Inferior parietal cortex (tissue), 1 donor: Measurements from ENCODE around the gene ETNK2.
"Not testable (repeated sequence)": the region's sequence is repeated elsewhere in the genome, so short reads cannot be mapped to it uniquely, and the experiment has no call there.

Experiments
- DNase-seq: peaks from one replicate; pipeline ENCODE4 v3.0.0-alpha.2; 2016; ENCODE audit errors: extremely low spot score

Gene ETNK2

DNA sequence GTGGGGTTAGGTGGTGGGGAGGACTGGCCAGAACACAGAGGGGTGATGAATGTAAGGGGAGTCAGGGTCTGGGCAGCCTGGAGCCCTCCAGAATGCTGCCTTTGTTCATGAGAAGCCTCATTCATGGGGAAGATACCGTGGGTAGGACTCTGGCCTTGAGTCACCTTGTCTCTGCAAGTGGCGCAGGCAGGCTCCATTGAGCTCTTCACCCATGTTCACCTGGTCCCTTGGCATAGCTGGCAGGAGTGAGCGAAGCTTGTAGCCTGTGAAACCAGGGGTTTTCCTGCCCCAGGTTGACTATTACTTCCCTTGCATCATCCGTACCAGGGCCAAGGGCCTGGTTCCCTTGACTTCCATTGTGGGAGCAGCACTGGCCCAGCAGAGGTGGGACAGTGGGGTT lies 53.2 kb downstream of the ETNK2 start:
- DNase-seq: no peak

DNA sequence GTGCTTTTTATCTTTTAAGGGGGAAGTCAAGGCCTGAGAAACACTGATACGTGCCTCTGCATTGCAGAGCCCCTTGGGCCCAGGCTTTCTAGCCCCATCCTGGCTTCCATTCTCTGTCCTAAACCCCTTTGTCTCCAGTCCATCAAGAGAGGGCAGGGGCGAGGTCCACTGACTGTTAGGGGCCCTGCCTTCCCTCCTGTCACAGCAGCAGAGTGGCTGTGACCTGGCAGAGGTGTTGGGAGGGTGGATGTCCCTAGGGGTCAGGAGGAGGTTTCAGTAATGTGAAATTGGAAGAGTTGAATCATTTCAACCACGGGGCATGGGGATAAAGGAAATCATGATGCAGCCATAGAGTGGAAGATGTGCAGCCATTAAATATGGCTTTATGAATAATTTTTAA lies 54.9 kb downstream of the ETNK2 start:
- DNase-seq: no peak

DNA sequence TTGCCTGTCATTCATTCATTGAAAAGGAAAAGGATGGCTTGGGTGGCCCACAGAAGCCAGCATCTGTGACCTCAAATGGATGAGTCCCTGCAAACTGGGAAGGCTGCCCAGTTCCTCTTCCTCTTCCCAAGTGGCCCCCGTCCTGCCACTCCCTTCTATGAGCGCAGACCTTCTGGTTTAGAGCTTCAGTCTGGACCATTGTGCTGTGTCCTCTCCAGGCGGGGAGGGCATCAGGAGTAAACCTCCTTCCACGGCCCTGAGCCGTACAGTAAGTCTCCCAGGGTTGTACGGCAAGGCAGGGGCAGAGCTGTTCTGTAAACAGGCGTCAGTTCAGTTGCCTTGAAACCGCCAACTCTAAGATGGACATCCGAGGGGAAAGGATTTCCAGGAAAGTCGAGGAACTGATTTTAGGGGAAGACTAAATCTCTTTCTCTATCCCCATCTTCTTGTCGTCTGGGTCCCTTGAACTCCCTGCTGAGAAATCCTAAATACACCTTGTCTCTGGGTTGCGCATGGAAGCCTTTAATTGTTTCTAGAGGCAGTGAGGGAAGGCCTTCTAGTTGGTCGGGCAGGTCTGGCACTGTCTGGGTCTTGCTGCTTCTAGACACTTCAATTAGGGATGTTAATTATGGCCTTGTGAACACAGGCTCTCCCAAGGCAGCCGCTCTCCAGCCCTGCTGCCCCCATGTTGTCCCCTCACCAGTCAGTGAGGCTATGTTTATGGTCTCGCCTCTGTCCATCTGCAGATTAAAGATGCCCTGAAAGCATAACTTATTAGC lies 56.8 kb downstream of the ETNK2 start:
- DNase-seq: no peak

DNA sequence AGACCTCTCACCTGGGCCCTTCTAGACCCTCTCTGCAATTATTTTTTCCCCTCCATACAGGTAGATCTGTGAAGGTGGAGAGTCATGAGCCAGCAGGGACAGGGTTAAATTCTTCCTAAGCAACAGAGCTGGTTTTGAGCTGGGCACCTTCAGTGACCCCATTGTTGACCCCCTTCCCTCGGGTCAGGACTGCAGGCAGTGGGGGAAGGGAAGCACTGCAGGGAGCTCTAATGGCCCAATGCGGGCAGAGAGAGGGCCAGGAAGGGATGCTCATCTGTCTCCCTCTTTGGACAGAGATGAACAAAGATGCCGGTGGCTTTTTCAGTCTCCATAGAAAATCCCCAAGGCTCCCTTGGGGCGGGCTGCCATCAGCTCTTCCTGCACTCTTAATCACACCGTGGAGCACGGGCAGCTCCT lies 57.5 kb downstream of the ETNK2 start:
- no peak for DNase-seq

DNA sequence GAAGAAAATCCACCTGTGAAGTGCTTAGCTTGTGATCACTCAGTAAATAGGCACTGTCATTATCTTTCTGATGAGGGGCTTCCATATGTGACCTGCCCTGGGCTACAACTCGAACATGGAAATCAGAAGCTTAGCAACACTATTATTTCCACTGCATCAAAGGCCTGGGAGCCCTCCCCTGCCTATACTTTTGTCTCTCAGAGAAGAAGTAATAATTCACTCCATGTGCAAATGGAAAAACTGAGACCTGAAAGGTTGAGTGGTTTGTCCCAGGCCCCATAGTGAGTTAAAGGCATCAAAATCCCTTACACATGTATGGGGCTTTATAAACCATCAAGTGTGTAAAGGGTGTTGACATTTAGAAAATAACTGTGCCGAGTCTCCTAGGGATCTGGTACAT lies 58.1 kb downstream of the ETNK2 start:
- no peak for DNase-seq

DNA sequence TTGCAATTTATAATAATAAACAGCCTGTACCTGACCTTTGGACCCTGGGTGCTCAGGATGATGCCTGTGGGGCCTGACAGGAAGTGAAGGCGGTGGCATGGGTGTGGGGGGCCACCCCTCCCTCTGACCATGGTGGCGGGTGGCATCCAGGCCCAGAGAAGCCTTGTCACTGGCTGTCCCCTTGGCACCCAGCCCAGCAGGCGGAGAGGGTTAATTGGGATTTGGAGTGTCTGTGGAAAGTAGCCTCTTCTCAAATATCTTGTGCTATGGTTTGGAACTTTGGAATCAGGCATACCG lies 58.5 kb downstream of the ETNK2 start:
- DNase-seq: no peak

DNA sequence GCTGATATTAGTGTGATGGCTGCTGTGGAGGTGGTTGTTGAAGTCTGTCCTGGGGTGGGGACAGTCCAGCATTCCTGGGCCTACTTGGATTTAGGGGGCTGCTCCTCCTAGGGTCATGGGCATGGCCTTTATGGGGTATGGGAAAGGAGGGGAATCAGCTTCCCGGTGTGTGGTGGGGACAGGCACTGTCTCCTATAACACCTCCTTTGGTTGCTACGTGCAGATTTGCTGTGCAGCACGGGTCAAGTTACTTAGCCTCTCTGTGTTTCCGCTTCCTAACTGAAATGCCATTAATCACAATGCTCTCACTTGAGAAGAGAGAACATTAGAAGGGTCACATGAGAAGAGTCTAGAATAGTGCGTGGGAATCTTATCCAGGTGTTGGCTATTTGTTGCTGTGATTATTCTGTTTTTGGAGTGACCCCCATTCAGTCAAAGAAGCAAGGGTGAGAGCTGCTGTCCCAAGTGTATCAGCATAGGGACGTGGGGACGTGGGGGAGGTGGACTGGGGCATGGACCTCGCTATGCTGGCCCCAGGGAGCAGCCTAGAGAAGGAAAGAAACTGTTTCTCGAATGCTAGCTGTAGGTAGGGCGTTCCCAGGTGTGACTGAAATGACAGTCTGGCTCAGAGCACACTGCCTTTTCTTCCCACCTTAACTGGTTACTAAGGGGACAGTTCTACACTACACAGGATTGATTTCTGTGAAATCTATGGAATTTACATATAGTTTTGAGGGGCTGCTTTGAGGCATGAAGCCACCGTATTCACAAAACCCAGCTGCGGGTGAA lies 59.0 kb downstream of the ETNK2 start:
- DNase-seq: no peak

DNA sequence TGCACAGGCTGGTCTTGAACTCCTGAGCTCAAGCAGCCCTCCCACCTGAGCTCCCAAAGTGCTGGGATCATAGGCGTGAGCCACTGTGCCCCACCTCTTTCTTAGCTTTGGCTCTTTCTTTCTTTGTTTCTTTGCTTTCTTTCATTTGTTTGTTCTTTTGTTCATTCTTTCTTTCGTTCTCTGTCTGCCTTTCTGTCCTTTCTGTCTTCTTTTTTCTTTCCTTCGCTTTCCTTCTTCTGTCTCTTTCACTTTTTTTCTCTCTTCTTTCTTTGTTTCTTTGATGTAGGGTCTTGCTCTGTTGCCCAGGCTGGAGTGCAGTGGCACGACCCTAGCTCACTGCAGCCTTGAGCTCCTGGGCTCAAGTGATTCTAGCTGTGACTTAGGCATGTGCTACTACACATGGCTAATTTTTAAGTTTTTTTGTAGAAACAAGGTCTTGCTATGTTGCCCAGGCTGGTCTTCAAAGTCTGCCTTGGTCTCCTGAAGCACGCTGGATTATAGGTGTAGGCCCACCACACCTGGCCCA lies 60.0 kb downstream of the ETNK2 start:
- no peak for DNase-seq

DNA sequence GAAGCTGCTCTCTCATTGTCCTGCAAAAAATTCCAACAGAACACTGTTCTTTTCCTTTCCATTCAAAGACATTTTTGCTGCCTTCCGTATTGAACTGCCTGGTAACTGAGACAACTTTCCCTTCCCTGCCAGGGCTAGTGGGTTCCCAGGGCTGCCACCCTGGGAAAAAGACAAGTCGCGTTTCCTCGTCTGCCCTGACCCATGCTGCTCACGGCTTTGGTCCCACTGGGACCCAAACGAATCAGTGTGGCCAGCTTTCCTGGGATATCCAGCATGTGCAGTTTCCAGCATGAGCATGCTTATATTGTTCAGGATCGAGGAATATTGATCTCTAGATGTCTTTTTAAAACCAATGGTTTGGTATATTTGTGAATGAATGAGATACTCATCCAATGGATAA lies 60.8 kb downstream of the ETNK2 start:
- no peak for DNase-seq

DNA sequence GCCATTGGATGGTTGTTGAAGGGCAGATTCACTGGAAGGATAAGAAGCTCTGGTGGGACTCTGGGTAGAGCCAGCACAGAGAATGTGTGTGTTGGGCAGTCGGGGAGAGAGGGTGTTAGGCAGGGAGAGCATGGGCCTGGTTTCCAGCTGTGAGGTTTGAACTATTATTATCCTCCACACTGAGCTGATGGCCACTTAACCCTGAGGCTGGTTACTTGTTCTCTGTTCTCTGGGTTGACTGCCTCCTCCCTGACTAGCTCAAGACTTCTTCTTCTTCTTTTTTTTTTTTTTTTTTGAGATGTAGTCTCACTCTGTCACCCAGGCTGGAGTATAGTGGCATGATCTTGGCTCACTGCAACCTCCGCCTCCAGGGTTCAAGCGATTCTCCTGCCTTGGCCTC lies 61.7 kb downstream of the ETNK2 start:
- DNase-seq: not testable (repeated sequence)

DNA sequence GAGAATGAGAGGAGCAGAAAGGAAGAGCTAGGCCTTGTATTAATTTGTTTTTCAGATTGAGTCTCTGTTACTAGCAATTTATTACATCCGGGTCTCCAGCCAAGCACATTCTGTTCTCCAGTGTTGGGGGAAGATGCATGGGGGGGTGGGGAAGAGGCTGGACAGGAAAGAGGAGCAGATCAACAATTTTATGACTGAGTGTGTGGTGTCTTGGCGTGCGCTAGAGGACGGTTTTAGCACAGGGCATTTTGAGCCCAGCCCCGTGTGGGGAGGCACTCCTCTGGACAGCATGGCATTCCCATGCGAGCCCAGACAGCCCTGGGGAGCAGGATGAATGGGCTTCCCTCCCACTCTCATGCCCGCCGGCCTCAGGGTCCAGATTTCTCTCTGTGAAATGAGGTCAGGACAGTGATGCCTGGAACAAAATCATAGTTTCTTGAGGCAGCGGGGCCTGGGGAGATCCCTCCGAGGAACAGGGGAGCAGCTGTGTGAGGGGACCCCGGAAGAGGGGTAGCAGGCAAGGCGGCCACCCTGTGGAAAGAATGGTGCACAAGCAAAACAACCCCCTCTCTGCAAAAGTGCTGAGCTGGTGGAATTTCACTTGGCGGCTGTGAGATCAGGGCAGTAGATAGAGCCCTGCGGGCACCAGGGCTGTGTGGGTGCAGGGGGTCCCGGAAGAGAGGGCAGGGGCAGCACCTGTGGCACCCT lies 62.6 kb downstream of the ETNK2 start:
- no peak for DNase-seq

DNA sequence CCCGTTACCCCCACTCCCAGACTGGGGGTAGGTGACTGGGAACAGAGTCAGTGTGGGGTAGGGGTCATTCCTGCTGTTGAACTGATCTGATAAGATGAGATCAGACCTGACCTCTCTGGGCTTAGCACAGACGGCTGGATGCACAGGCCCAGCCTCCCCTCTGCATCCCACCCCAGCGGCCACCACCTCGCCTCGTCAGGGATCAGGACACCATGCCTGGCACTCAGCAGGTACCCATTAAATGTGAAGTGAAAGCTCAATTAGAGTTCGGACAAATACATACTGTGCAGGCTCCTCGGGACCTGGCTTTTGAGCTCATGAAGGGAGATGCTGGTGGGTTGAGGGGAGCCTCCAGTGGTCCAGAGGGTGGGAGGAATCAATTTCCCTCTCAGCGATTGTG lies 63.2 kb downstream of the ETNK2 start:
- DNase-seq: no peak

DNA sequence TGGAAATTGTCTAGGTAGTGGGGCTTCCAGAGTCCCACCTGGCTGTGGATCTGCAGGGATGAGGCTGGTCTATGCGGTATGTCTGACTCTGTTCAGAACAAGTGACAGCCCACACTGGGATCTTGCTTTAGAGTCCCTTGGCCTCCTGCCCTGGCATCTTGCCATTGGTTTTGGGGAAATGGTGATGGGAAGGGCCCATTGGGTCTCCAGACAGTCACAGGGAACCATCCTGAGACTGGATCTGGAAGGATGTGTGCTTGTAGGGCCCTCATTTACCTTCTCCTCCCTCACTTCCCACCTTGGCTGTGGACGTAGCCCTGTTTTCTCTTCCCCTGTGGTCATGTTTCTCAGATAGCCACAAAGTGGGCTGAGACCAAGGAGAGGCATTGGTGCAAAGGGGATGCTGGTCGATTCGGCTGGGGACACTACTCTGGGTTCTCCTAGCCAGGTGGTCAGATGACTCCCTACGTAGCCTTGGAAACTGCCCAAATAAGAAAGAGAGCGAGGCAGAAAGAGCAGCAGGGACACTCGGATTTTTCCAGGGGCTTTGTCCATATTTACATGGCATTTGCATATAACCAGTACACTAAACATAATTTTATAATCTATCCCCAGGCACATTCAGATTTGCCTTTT lies 63.8 kb downstream of the ETNK2 start:
- DNase-seq: no peak

DNA sequence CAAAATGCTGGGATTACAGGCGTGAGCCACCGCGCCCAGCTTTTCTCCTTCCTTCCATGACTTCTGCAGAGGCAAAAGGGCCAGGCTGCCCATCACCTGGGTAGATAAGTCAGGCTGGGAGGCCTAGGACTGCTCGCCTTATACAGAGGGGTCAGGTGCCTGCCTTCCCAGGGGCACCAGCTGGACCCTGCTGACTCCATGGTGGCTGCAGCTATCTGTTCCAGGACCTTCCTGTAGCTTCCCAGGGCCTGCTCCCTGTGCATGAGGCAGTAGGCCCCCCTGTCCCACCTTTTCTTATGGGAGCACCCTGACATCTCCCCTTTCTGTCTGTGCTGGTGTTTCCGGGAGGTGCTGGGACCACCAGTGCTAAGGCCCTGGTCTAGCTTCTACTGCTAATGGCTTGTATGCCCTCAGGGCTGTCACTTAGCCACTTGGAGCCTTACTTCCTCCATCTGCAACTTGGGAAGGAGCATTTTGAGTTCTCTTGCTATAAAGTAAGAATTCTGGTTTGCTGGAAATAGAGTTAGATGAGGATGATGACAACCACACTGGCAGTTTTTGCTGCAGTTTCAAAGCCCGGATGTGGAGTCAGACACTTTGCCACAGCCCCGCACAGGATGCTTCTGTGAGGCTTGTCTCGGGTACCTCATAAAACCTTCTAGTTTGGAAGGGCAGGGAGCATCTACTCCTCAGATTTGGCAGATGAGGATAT lies 64.5 kb downstream of the ETNK2 start:
- no peak for DNase-seq

DNA sequence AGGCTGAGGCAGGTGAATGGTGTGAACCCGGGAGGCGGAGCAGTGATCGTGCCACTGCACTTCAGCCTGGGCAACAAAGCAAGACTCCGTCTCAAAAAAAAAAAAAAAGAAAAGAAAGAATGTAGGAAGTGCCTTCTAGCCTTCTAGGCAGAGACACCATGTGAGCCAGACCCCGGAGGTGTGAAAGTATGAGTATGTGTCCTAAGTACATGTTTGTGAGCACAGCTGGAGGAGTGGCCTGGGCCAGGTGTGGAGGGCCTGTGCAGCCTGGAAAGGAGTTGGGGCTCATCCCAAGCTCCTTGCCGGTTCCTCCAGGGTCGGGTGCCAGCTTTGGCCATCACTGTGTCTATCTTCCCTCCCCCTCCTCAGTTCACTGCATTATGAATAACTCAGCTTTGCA lies 66.0 kb downstream of the ETNK2 start:
- DNase-seq: no peak

DNA sequence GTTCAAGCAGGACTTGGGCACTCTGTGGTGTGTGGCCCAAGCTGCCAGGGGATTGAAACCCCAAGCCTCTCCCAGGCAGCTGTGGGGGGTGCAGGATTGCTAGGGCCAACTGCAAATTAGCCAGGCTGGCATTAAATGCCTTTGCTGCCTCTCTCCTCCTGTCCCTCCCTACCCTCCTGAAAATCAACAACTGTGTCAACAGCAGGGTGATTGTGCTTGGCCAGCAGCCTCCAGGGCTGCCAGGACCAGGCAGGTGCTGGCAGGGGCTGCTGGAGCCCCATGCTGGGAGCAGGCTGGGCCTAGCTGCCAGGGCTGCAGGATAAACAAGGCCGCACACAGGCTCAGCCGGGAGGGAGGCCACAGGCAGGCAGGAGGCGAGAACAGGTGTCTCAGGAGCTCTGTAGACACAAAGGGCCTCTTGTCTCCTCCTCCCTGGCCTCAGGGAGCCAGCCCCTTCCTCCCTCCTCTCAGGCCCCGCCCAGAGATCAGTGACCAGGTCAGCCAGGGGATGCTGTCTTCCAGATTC lies 67.5 kb downstream of the ETNK2 start:
- DNase-seq: no peak

DNA sequence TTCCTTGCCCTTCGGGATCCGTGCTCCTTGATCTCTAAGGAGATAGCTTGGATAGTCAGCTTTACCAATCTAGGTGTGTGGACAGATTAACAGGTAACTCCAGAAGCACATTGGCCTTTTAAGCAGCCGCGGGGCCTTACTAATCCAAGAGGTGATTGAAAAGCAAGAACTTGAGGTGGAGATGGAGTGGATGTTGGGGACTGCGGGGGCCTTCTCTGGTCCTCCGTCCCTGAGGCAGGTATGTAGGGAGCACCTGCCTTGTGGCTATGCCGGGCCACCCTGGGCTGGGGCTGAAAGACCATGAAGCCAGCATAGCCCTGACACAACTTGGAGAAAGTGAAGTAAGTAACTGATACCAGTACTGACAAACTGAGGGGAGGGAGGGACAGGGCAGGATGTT lies 68.4 kb downstream of the ETNK2 start:
- no peak for DNase-seq

DNA sequence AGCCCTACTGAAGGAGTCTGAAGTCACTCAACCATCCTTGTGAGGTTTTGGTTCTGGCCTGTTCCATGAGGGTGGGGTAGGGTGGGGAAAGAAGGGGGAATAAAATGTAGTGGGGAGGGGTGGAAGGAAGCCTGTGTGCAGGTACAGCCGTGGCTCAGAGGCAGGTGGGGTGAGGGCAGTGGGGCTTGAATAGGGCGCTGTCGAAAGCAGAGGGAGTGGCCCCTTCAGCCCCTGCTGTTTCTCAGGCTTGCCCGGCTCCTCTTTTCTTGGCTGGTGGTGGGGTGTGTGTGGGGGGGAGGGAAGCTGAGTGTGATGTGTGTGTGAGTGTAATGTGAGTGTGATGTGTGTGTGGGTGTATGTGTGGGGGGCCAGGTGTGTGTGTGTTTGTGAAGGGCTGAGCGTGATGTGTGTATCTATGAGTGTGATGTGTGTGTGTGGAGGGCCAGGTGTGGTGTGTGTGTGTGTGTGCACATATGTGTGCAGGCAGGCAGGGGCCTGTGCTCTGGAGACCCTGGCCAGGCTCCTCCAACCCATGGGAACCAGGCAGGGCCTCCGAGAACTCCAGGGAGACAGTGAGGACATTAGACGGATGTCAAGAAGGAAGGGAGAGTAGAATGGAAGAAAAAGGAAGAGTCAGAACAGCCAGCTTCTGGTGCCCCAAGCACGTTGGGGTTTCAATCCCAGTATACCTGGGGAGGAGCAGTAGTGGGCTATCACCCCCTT lies 69.9 kb downstream of the ETNK2 start:
- DNase-seq: no peak

DNA sequence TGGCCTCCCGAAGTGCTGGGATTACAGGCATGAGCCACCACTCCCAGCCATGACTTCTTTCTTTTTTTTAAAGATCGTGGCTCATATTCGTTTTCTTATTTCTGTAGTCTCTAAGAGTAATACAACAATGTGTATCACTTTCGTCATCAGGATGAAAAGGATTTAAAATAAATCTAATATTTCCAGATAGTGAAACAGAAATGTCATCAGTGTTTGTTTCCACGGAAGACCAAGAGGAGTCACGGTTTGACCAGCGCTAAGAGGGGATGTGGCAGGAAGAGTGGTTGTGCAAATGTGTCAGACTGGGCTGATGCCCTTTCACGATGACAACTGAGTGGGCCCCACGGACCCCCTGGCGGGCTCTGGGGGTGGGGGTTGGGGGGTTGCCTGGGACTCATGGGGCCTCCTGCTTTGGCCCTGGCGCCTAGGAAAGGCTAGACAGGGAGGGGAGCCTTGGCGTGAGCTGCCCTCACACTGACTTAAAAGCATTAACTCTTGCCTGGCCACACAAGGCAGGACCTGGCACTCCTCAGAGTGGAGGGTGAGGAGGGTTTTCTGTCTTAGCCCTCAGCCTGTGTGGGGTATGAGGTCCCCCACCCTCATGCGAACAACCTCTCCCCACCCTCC lies 70.6 kb downstream of the ETNK2 start:
- DNase-seq: no peak
